ENCODE data around the gene TMEM30A.

Gene TMEM30A

GRCh38 chr6:75211920-75212590, 72.5 kb downstream of the TMEM30A start:
- no peak for DNase-seq

GRCh38 chr6:75210885-75211739, 73.5 kb downstream of the TMEM30A start:
- DNase-seq = peak; percentile 19 to 34

- DNase-seq = no peak
These were observed 75.3 kb downstream of the TMEM30A start for GRCh38 chr6:75209184-75209723.

GRCh38 chr6:75208298-75209183, 76.1 kb downstream of the TMEM30A start:
- DNase-seq = peak; percentile 86 to 90

- peak in 1 of 2 experiments; percentile 15 for DNase-seq
These were observed 77.8 kb downstream of the TMEM30A start for GRCh38 chr6:75206576-75207342.

GRCh38 chr6:75205776-75206575, 78.6 kb downstream of the TMEM30A start, which contains the start of gene COL12A1:
TSS of gene COL12A1 (minus strand) at chr6:75206053. CDS start at chr6:75202792, 3,261 bp downstream.
- peak; percentile 22 to 30 for DNase-seq

- peak; percentile 16 to 30 for DNase-seq
These were observed 79.4 kb downstream of the TMEM30A start for GRCh38 chr6:75204959-75205775.

- DNase-seq = peak; percentile 53 to 63
These were observed 80.2 kb downstream of the TMEM30A start for GRCh38 chr6:75204217-75204958.

- no peak for DNase-seq
These were observed 80.9 kb downstream of the TMEM30A start for GRCh38 chr6:75203721-75204120.

Measured in activated CD4-positive, alpha-beta T cell treated with anti-CD3 and anti-CD28 coated beads, Interleukin-2, amount 50 U/mL, for 48 hours (primary cell).